Osteoblast (primary cell): Measurements from ENCODE around the gene RCOR1. TPM values are rescaled to one million over a fixed set of nuclear protein-coding genes. Genes with fewer than 3 reads are reported as not detected.
"Not testable (repeated sequence)": the region's sequence is repeated elsewhere in the genome, so short reads cannot be mapped to it uniquely, and the experiment has no call there.

Experiments used
- DNase-seq: peaks from one replicate; pipeline ENCODE4 v3.0.0; 2011; ENCODE audit warnings: low spot score, mixed read lengths; ENCODE audit not compliant: insufficient read length; ENCODE audit errors: missing footprints
- H2AFZ ChIP-seq: 2 replicates; pipeline ENCODE4 v1.6.0; 2011; ENCODE audit warnings: mild to moderate bottlenecking, low read length
- H3K27ac ChIP-seq: 2 replicates; pipeline ENCODE4 v1.5.1; 2011; ENCODE audit warnings: mild to moderate bottlenecking, low read depth, low read length, moderate library complexity
- H3K27me3 ChIP-seq: 2 replicates; pipeline ENCODE4 v1.6.0; 2012; ENCODE audit warnings: mild to moderate bottlenecking, control low read depth, inconsistent platforms, low read length, moderate library complexity; ENCODE audit not compliant: insufficient read depth
- H3K36me3 ChIP-seq: 2 replicates; pipeline ENCODE4 v1.5.1; 2011; ENCODE audit warnings: mild to moderate bottlenecking, low read length, control low read depth, moderate library complexity; ENCODE audit not compliant: insufficient read depth
- H3K4me1 ChIP-seq: 2 replicates; pipeline ENCODE4 v1.5.1; 2011; ENCODE audit warnings: mild to moderate bottlenecking, low read length, control low read depth, moderate library complexity; ENCODE audit not compliant: insufficient read depth
- H3K4me2 ChIP-seq: 2 replicates; pipeline ENCODE4 v1.6.0; 2011; ENCODE audit warnings: mild to moderate bottlenecking, low read length; ENCODE audit not compliant: insufficient read depth
- H3K4me3 ChIP-seq: fragments of 200-600 bp; sonication (generic); 3 replicates; pipeline ENCODE4 v1.5.1; 2012; ENCODE audit warnings: mild to moderate bottlenecking, low read length, inconsistent platforms; ENCODE audit not compliant: insufficient read depth
- H3K79me2 ChIP-seq: 2 replicates; pipeline ENCODE4 v1.6.0; 2012; ENCODE audit warnings: mild to moderate bottlenecking, low read length, control low read depth, inconsistent platforms; ENCODE audit not compliant: insufficient read depth
- H3K9me3 ChIP-seq: 2 replicates; pipeline ENCODE4 v1.5.1; 2011; ENCODE audit warnings: low read depth, low read length, control low read depth
- H4K20me1 ChIP-seq: 2 replicates; pipeline ENCODE4 v1.6.0; 2012; ENCODE audit warnings: mild to moderate bottlenecking, low read length, control low read depth; ENCODE audit not compliant: insufficient read depth
- total RNA-seq: library from RNA; depleted of rRNA; stranded (reverse); fragments of >200 nt; gene quantifications from 2 replicates; pipeline ENCODE4 v1.2.3, GENCODE V29; 2012
- TF ChIP-seq, protein P1 (sequence below): IDR thresholded peaks from 2 replicates; pipeline ENCODE4 v1.5.1; 2011; ENCODE audit warnings: mild to moderate bottlenecking, low read depth, low read length, moderate library complexity; ENCODE audit errors: extremely low read depth

RCOR1 gene
- total RNA-seq, 1 donor, result 11.6 TPM

DNA sequence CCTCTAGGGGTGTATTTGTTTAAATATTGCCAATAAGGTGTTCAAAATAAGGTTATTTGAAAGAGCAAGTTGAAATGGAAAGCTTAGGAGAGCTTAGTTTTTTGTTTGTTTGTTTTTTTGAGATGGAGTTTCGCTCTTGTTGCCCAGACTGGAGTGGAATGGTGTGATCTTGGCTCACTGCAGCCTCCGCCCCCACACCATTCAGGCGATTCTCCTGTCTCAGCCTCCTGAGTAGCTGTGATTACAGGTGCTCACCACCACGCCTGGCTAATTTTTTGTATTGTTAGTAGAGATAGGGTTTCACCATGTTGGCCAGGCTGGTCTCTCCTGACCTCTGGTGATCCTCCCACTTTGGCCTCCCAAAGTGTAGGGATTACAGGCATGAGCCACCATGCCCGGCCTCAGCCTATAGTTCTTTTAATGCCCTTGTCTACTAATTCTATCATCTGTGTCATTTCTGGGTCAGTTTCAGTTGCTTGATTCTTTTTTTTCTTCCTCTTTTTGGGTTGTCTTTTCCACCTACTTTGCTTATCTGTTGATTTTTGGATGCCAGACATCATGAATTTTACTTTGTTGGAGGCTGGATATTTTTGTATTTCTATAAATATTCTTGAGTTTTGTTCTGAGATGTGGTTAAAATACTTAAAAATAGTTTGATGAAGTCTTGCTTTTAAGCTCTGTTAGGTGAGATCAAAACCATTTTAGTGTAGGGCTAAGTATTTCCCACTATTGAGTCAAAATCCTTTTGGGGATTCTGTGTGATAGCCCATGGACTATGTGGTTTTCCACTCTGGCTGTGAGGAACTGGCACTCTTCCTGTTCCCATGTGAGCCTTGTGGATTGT lies 18.7 kb downstream of the RCOR1 start:
- no peak overlapping the region for H2AFZ ChIP-seq
- no peaks in the 10 kb centered on the region for H3K4me1 ChIP-seq
- H3K79me2 ChIP-seq, result peaks cover 86% of the 10 kb centered on the region
- TF ChIP-seq, protein P1, sequence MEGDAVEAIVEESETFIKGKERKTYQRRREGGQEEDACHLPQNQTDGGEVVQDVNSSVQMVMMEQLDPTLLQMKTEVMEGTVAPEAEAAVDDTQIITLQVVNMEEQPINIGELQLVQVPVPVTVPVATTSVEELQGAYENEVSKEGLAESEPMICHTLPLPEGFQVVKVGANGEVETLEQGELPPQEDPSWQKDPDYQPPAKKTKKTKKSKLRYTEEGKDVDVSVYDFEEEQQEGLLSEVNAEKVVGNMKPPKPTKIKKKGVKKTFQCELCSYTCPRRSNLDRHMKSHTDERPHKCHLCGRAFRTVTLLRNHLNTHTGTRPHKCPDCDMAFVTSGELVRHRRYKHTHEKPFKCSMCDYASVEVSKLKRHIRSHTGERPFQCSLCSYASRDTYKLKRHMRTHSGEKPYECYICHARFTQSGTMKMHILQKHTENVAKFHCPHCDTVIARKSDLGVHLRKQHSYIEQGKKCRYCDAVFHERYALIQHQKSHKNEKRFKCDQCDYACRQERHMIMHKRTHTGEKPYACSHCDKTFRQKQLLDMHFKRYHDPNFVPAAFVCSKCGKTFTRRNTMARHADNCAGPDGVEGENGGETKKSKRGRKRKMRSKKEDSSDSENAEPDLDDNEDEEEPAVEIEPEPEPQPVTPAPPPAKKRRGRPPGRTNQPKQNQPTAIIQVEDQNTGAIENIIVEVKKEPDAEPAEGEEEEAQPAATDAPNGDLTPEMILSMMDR, result no peak
- no peaks in the 10 kb centered on the region for H3K9me3 ChIP-seq
- no peaks in the 10 kb centered on the region for H3K36me3 ChIP-seq
- no peak overlapping the region for H3K4me2 ChIP-seq
- DNase-seq, result no peak
- H4K20me1 ChIP-seq, result peaks cover 45% of the 10 kb centered on the region
- H3K4me3 ChIP-seq, result no peak overlapping the region
- H3K27me3 ChIP-seq, result no peaks in the 10 kb centered on the region
- H3K27ac ChIP-seq, result no peak overlapping the region

DNA sequence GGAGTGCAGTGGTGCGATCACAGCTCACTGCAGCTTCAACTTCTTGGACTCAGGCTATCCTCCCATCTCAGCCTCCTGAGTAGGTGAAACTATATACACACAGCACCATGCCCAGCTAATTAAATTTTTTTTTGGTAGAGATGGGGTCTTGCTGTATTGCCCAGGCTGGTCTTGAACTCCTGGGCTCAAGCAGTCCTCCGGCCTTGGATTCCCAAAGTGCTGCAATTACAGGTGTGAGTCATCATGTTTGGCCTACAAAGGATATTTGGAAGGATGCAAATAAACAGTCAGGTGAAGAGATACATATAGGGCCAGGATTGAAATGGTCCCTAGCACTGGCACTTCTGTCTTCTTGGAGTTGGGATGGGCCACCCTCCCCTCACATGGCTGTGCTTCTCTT lies 23.9 kb downstream of the RCOR1 start:
- Histone ChIP-seq H3K79me2 (peaks cover 85% of the 10 kb centered on the region), H3K27ac (no peak overlapping the region), H3K36me3 (no peaks in the 10 kb centered on the region), H3K27me3 (no peaks in the 10 kb centered on the region), H2AFZ (no peak overlapping the region), H3K9me3 (no peaks in the 10 kb centered on the region), H3K4me3 (no peak overlapping the region), H3K4me1 (peaks cover 15% of the 10 kb centered on the region), H3K4me2 (no peak overlapping the region), H4K20me1 (peaks cover 50% of the 10 kb centered on the region)
- DNase-seq, result no peak
- TF ChIP-seq, protein P1, result no peak

DNA sequence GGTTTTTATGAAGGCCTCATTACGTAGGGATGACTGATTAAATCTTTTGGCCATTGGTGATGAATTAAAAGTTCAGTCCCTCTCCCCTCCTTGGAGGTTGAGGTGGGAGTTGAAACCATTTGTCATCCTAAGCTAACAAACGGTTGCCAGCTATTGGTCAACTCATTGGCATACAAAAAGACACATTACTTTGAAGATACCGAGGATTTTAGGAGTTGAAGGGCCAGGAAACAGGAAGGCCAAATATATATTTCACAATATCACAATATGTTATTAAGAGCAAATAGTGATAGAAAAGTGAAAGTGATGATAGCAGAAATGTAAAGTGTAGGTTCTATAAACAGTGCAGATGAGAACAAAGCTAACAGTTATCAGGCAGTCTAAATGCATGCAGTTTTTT lies 24.4 kb downstream of the RCOR1 start:
- DNase-seq, result no peak
- no peak overlapping the region for H3K27ac ChIP-seq
- peaks cover 86% of the 10 kb centered on the region for H3K79me2 ChIP-seq
- H4K20me1 ChIP-seq, result peaks cover 51% of the 10 kb centered on the region
- no peak overlapping the region for H3K4me3 ChIP-seq
- no peaks in the 10 kb centered on the region for H3K27me3 ChIP-seq
- TF ChIP-seq, protein P1, result no peak
- H3K36me3 ChIP-seq, result no peaks in the 10 kb centered on the region
- no peak overlapping the region for H3K4me2 ChIP-seq
- H3K9me3 ChIP-seq, result no peaks in the 10 kb centered on the region
- H3K4me1 ChIP-seq, result peaks cover 15% of the 10 kb centered on the region
- no peak overlapping the region for H2AFZ ChIP-seq

DNA sequence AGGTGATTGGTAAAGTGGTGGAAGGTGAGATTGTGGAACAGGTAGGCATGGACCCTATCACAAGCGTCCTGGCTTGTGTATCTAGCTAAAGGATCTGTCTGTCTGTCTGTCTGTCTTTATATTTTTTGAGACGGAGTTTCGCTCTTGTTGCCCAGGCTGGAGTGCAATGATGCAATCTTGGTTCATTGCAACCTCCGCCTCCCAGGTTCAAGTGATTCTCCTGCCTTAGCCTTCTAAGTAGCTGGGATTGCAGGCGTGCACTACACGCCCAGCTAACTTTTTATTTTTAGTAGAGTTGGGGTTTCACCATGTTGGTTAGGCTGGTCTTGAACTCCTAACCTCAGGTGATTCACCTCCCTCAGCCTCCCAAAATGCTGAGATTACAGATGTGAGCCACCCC lies 26.6 kb downstream of the RCOR1 start:
- H3K4me1 ChIP-seq, result peaks cover 15% of the 10 kb centered on the region
- peaks cover 42% of the 10 kb centered on the region for H4K20me1 ChIP-seq
- H3K4me2 ChIP-seq, result not testable (repeated sequence)

More for the DNA sequence above, 26.6 kb downstream of the RCOR1 start:
- H2AFZ ChIP-seq, H3K27ac ChIP-seq, DNase-seq, H3K36me3 ChIP-seq, H3K27me3 ChIP-seq, H3K9me3 ChIP-seq, H3K4me3 ChIP-seq: not testable (repeated sequence)
- H3K79me2 ChIP-seq, result peaks cover 80% of the 10 kb centered on the region
